B cell (primary cell): ENCODE results near the gene C9orf40. TPM values are rescaled to one million over a fixed set of nuclear protein-coding genes. Genes with fewer than 3 reads are reported as not detected.

ENCODE experiments used
- ATAC-seq: fragments of 200-7000 bp; cut with Tn5 transposase; one replicate; pipeline ENCODE4 v1.10.0; 2021; ENCODE audit warnings: low read depth, mild to moderate bottlenecking, moderate number of reproducible peaks, moderate library complexity
- CTCF ChIA-PET: fragments of 350-600 bp; sonication (Branson Sonifier 250); formaldehyde crosslinking; loops from one replicate; lab custom pipeline; 2021; ENCODE audit warnings: antibody characterized with exemption, inconsistent platforms; lab: Charles Lee
- POLR2A ChIA-PET: fragments of 350-600 bp; sonication (Branson Sonifier 250); formaldehyde crosslinking; loops from one replicate; lab custom pipeline; 2021; ENCODE audit warnings: antibody characterized with exemption; lab: Charles Lee
- DNase-seq: peaks from one replicate; pipeline ENCODE4 v3.0.0; 2013
- H2AFZ ChIP-seq: 2 replicates; pipeline ENCODE4 v1.6.1; 2012; ENCODE audit warnings: mild to moderate bottlenecking, low read depth, low read length; ENCODE audit not compliant: insufficient read depth, poor library complexity, severe bottlenecking
- H3K27ac ChIP-seq, 2 donors: 1 replicate in 1 of 2; 2 replicates in 1 of 2; pipeline ENCODE4 v1.5.1; 2012 to 2013; ENCODE audit warnings: low read length in 2 of 2, mild to moderate bottlenecking in 2 of 2, moderate library complexity in 1 of 2
- H3K27me3 ChIP-seq, 4 experiments: fragments of 200-600 bp in 1 of 4; sonication (generic) in 1 of 4; replicated peaks in 1 of 4; 1 replicate in 2 of 4; 2 replicates in 2 of 4; pipeline versions ENCODE4 v1.6.1 to v1.7.0; 2013 to 2016; ENCODE audit warnings: low read length in 3 of 4, mild to moderate bottlenecking in 2 of 4, mixed read lengths in 1 of 4, moderate library complexity in 1 of 4; ENCODE audit not compliant: insufficient read depth in 4 of 4, control insufficient read depth in 3 of 4; ENCODE audit errors: control extremely low read depth in 1 of 4
- H3K36me3 ChIP-seq, 2 experiments: replicated peaks in 1 of 2; 1 replicate in 1 of 2; 2 replicates in 1 of 2; pipeline versions ENCODE4 v1.6.1 to v1.7.1; 2013; ENCODE audit warnings: low read length in 1 of 2; ENCODE audit not compliant: insufficient read depth in 2 of 2, control insufficient read depth in 1 of 2; ENCODE audit errors: control extremely low read depth in 1 of 2, extremely low read depth in 1 of 2
- H3K4me1 ChIP-seq, 2 donors: fragments of 200-600 bp in 1 of 2; sonication (generic) in 1 of 2; 1 replicate in 1 of 2; 2 replicates in 1 of 2; pipeline versions ENCODE4 v1.5.1 to v1.6.1; 2013 to 2017; ENCODE audit warnings: low read length in 2 of 2; ENCODE audit not compliant: control insufficient read depth in 2 of 2, insufficient read depth in 2 of 2
- H3K4me2 ChIP-seq: replicated peaks from 2 replicates; pipeline ENCODE3; 2012; ENCODE audit warnings: mild to moderate bottlenecking, low read depth, low read length; ENCODE audit not compliant: poor library complexity, severe bottlenecking
- H3K4me3 ChIP-seq, 5 experiments: fragments of 200-600 bp in 1 of 5; sonication (generic) in 1 of 5; 1 replicate in 3 of 5; 2 replicates in 2 of 5; pipeline versions ENCODE4 v1.5.1 to v1.7.0; 2011 to 2016; ENCODE audit warnings: low read length in 4 of 5, mild to moderate bottlenecking in 4 of 5, low read depth in 2 of 5, control low read depth in 1 of 5, moderate library complexity in 1 of 5; ENCODE audit not compliant: insufficient read depth in 1 of 5; ENCODE audit errors: control extremely low read depth in 1 of 5, extremely low read depth in 1 of 5
- H3K79me2 ChIP-seq: fragments of 200-600 bp; sonication (generic); one replicate; pipeline ENCODE4 v1.6.0; 2016; ENCODE audit warnings: low read length; ENCODE audit not compliant: control insufficient read depth, insufficient read depth
- H3K9ac ChIP-seq: fragments of 200-600 bp; sonication (generic); 2 replicates; pipeline ENCODE4 v1.6.1; 2017; ENCODE audit warnings: mild to moderate bottlenecking, low read length, moderate library complexity
- H3K9me3 ChIP-seq, 3 donors: one replicate each; pipeline versions ENCODE4 v1.6.1 to v1.7.1; 2013; ENCODE audit warnings: low read length in 2 of 3; ENCODE audit not compliant: control insufficient read depth in 2 of 3, insufficient read depth in 1 of 3; ENCODE audit errors: control extremely low read depth in 1 of 3
- H4K20me1 ChIP-seq: 2 replicates; pipeline ENCODE4 v1.6.0; 2012; ENCODE audit warnings: mild to moderate bottlenecking, low read length; ENCODE audit not compliant: insufficient read depth, control insufficient read depth, poor library complexity, severe bottlenecking
- H3K27ac Mint-ChIP-seq: one replicate; pipeline ENCODE4 v1.8.0; 2021; ENCODE audit warnings: mixed read lengths
- H3K27me3 Mint-ChIP-seq: one replicate; pipeline ENCODE4 v1.8.0; 2021; ENCODE audit warnings: mixed read lengths
- H3K4me1 Mint-ChIP-seq: one replicate; pipeline ENCODE4 v1.8.0; 2021; ENCODE audit warnings: mixed read lengths
- H3K4me3 Mint-ChIP-seq: one replicate; pipeline ENCODE4 v1.8.0; 2021; ENCODE audit warnings: mixed read lengths
- H3K9me3 Mint-ChIP-seq: one replicate; pipeline ENCODE4 v1.8.0; 2022; ENCODE audit warnings: mixed read lengths; ENCODE audit not compliant: insufficient read depth
- CTCF ChIP-seq: fragments of 200-600 bp; IDR thresholded peaks from one replicate; pipeline ENCODE4 v1.8.0; 2022; ENCODE audit warnings: antibody characterized with exemption, mild to moderate bottlenecking
- EZH2 ChIP-seq: IDR thresholded peaks from 2 replicates; pipeline ENCODE4 v1.6.1; 2012; ENCODE audit warnings: borderline replicate concordance, low read depth, mild to moderate bottlenecking, moderate library complexity, low read length; ENCODE audit not compliant: insufficient read depth, poor library complexity, severe bottlenecking
- WGBS: methylation state at CpG from one replicate; pipeline ENCODE4 v1.1.5; 2013; ENCODE audit warnings: missing lambda C conversion rate; ENCODE audit not compliant: insufficient coverage; 5-methylcytosine and 5-hydroxymethylcytosine counted together
- intact Hi-C: fragments of 100-400 bp; cut with micrococcal nuclease; formaldehyde crosslinking; loops from one replicate; pipeline ENCODE4 v1.10.0; 2022
- polyA plus RNA-seq: library from polyadenylated mRNA; depleted of rRNA; stranded (reverse); fragments of >200 nt; gene quantifications from 2 replicates; pipeline ENCODE4 v1.2.3, GENCODE V29; 2012
- total RNA-seq, 2 donors: library from RNA; stranded (reverse); fragments of 120-200 nt in 1 of 2; gene quantifications; 1 replicate in 1 of 2; 2 replicates in 1 of 2; pipeline versions ENCODE4 v1.2.3 to v1.2.4, GENCODE V29; 2013 to 2022

Gene C9orf40
- total and polyA plus RNA-seq, 2 donors (not counting 1 experiment from before 2014, with no cell fraction given) = 2.6 to 5.0 TPM

GRCh38 chr9:74907085-74907484, 45.6 kb downstream of the C9orf40 start:
- TF ChIP-seq EZH2 = no peak
- no peak for TF ChIP-seq CTCF
- no peak overlapping the region for H3K4me3 Mint-ChIP-seq
- DNase-seq (no peak), ATAC-seq (no peak)
- POLR2A ChIA-PET = no interaction called here
- H3K4me1 Mint-ChIP-seq = no peaks in the 10 kb centered on the region
- Histone ChIP-seq H3K36me3 (no peaks in the 10 kb centered on the region), H3K27me3 (peaks cover 0 to 4% (median 0%) of the 10 kb centered on the region in 4 experiments), H3K4me2 (no peak overlapping the region), H4K20me1 (no peaks in the 10 kb centered on the region), H3K9me3 (peaks cover 0 to 6% (median 0%) of the 10 kb centered on the region in 3 donors), H3K9ac (no peak overlapping the region), H2AFZ (no peak overlapping the region), H3K4me3 (no peak overlapping the region), H3K4me1 (no peaks in the 10 kb centered on the region), H3K27ac (no peak overlapping the region), H3K79me2 (no peaks in the 10 kb centered on the region)
- intact Hi-C loops = no loop called here
- no peak overlapping the region for H3K27ac Mint-ChIP-seq
- WGBS = 89% methylated on average over 3 of the region's 3 CpGs
- H3K9me3 Mint-ChIP-seq = peaks cover 8% of the 10 kb centered on the region
- CTCF ChIA-PET = interaction anchor here (1.0 kb wide), 1 partner anchor 16 kb away, joined by 3 read pairs; no protein-coding TSS in a partner anchor
- H3K27me3 Mint-ChIP-seq = peaks cover 37% of the 10 kb centered on the region

GRCh38 chr9:74901001-74901400, 51.7 kb downstream of the C9orf40 start:
- Mint-ChIP-seq H3K27me3 (peaks cover 15% of the 10 kb centered on the region), H3K4me3 (no peak overlapping the region), H3K4me1 (no peaks in the 10 kb centered on the region), H3K9me3 (no peaks in the 10 kb centered on the region), H3K27ac (no peak overlapping the region)
- no peak overlapping the region for H3K9ac ChIP-seq
- intact Hi-C loops = no loop called here
- H3K27ac ChIP-seq = no peak overlapping the region
- H2AFZ ChIP-seq = no peak overlapping the region
- no peak for DNase-seq
- ChIA-PET CTCF (no interaction called here), POLR2A (no interaction called here)
- no peaks in the 10 kb centered on the region for H3K9me3 ChIP-seq
- no peaks in the 10 kb centered on the region for H3K36me3 ChIP-seq
- H3K4me3 ChIP-seq = no peak overlapping the region
- H3K4me2 ChIP-seq = no peak overlapping the region
- no peak for TF ChIP-seq EZH2
- no peak for TF ChIP-seq CTCF
- peaks cover 0 to 4% (median 0%) of the 10 kb centered on the region in 4 experiments for H3K27me3 ChIP-seq
- no peaks in the 10 kb centered on the region for H3K79me2 ChIP-seq
- no peak for ATAC-seq
- H3K4me1 ChIP-seq = no peaks in the 10 kb centered on the region
- no peaks in the 10 kb centered on the region for H4K20me1 ChIP-seq

Other genes with a start within 250 kb of the C9orf40 start
- gene TRPM6, start 65.0 kb downstream of the C9orf40 start, total RNA-seq = not detected in 2 replicates
- gene TRPM6, start 65.0 kb downstream of the C9orf40 start, polyA plus RNA-seq = not detected in 2 replicates
- gene CARNMT1, start 75.4 kb upstream of the C9orf40 start, total RNA-seq = 15.5 TPM in 2 replicates
- 5.5 and 8.7 TPM in 2 replicates for gene CARNMT1, start 75.4 kb upstream of the C9orf40 start, polyA plus RNA-seq
- 10.1 and 15.5 TPM in 2 replicates for gene NMRK1, start 135.2 kb upstream of the C9orf40 start, total RNA-seq
- gene NMRK1, start 135.2 kb upstream of the C9orf40 start, polyA plus RNA-seq = 10.1 and 12.6 TPM in 2 replicates
- gene OSTF1, start 135.6 kb upstream of the C9orf40 start, total RNA-seq = 57.8 and 62.0 TPM in 2 replicates
- gene OSTF1, start 135.6 kb upstream of the C9orf40 start, polyA plus RNA-seq = 29.1 and 33.8 TPM in 2 replicates